Endothelial cell of hepatic sinusoid (primary cell): ENCODE data around the gene TSKS.

ENCODE experiments used
- in situ Hi-C: cut with HindIII; loops from 2 replicates; pipeline ENCODE4 v1.10.0; 2017; ENCODE audit warnings: low sequenced_read_pairs

Gene TSKS

GRCh38 chr19:49763230-49763629 lies at the start of gene TSKS:
Gene TSKS (minus strand): TSS chr19:49763306. CDS start chr19:49763247, 59 bp downstream.
- in situ Hi-C loops: no loop called here

- in situ Hi-C loops: no loop called here
Measured at GRCh38 chr19:49812452-49812996, 49.4 kb upstream of the TSKS start.

GRCh38 chr19:49811328-49811727 lies 48.2 kb upstream of the TSKS start:
- in situ Hi-C loops: no loop called here

- in situ Hi-C loops: no loop called here
Measured at GRCh38 chr19:49809941-49810389, 46.9 kb upstream of the TSKS start.

GRCh38 chr19:49809160-49809940 lies 46.2 kb upstream of the TSKS start:
- in situ Hi-C loops: no loop called here

- in situ Hi-C loops: no loop called here
Measured at GRCh38 chr19:49808711-49809159, 45.6 kb upstream of the TSKS start.

- in situ Hi-C loops: no loop called here
Measured at GRCh38 chr19:49807904-49808675, 45.0 kb upstream of the TSKS start.

GRCh38 chr19:49807058-49807903 lies 44.2 kb upstream of the TSKS start:
- in situ Hi-C loops: no loop called here

- in situ Hi-C loops: no loop called here
Measured at GRCh38 chr19:49806620-49806959, 43.5 kb upstream of the TSKS start.

GRCh38 chr19:49805822-49806619 lies 42.9 kb upstream of the TSKS start:
- in situ Hi-C loops: no loop called here

GRCh38 chr19:49803529-49803856 lies 40.4 kb upstream of the TSKS start:
- in situ Hi-C loops: no loop called here

- in situ Hi-C loops: no loop called here
Measured at GRCh38 chr19:49802836-49803528, 39.9 kb upstream of the TSKS start.

- in situ Hi-C loops: no loop called here
Measured at GRCh38 chr19:49801966-49802661, 39.0 kb upstream of the TSKS start.

- in situ Hi-C loops: no loop called here
Measured at GRCh38 chr19:49801401-49801888, 38.3 kb upstream of the TSKS start.

- in situ Hi-C loops: no loop called here
Measured at GRCh38 chr19:49800771-49801170, 37.7 kb upstream of the TSKS start.

GRCh38 chr19:49799798-49800376 lies 36.8 kb upstream of the TSKS start:
- in situ Hi-C loops: no loop called here

GRCh38 chr19:49799271-49799797 lies 36.2 kb upstream of the TSKS start:
- in situ Hi-C loops: no loop called here

- in situ Hi-C loops: no loop called here
Measured at GRCh38 chr19:49798574-49798973, 35.5 kb upstream of the TSKS start.
